ENCODE measurements around the gene GUCY1A1.

Gene GUCY1A1

DNA sequence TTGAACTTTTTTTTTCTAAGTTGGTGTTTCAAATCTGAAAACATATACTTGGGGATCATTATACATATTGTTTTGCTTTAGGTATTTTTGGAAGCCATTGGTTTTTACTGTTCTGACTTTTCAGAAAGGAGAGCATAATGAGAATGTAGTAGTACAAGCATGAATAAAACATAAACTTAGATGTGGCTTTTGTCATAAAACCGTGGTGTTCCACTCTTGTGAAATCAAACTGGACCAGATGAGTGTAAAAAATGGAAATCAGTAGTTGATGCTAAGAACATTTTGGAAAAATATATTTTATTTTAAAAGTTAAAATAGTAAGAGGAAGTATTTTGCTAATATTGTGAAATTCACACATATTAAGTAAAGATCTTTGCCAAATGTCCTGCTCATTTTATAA lies 29.6 kb downstream of the GUCY1A1 start:
- no peak overlapping the region for H3K4me3 ChIP-seq (ENCODE audit: low read depth, low read length)
- in situ Hi-C loops (cut with HindIII; ENCODE audit: low sequenced_read_pairs), result no loop called here
- TF ChIP-seq, protein P1, sequence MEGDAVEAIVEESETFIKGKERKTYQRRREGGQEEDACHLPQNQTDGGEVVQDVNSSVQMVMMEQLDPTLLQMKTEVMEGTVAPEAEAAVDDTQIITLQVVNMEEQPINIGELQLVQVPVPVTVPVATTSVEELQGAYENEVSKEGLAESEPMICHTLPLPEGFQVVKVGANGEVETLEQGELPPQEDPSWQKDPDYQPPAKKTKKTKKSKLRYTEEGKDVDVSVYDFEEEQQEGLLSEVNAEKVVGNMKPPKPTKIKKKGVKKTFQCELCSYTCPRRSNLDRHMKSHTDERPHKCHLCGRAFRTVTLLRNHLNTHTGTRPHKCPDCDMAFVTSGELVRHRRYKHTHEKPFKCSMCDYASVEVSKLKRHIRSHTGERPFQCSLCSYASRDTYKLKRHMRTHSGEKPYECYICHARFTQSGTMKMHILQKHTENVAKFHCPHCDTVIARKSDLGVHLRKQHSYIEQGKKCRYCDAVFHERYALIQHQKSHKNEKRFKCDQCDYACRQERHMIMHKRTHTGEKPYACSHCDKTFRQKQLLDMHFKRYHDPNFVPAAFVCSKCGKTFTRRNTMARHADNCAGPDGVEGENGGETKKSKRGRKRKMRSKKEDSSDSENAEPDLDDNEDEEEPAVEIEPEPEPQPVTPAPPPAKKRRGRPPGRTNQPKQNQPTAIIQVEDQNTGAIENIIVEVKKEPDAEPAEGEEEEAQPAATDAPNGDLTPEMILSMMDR (IDR thresholded peaks at IDR 0.05; ENCODE audit: low read depth, low read length, missing control alignments), result no peak
- DNase-seq (ENCODE audit: low read depth), result no peak

GRCh38 chr4:155696726-155697125 lies 30.1 kb downstream of the GUCY1A1 start:
- no peak overlapping the region for H3K4me3 ChIP-seq (ENCODE audit: low read depth, low read length)
- TF ChIP-seq, protein P1 (IDR thresholded peaks at IDR 0.05; ENCODE audit: low read depth, low read length, missing control alignments), result no peak
- DNase-seq (ENCODE audit: low read depth), result no peak
- in situ Hi-C loops (cut with HindIII; ENCODE audit: low sequenced_read_pairs), result no loop called here

- DNase-seq (ENCODE audit: low read depth), result no peak
- TF ChIP-seq, protein P1 (IDR thresholded peaks at IDR 0.05; ENCODE audit: low read depth, low read length, missing control alignments), result no peak
- in situ Hi-C loops (cut with HindIII; ENCODE audit: low sequenced_read_pairs), result no loop called here
- no peak overlapping the region for H3K4me3 ChIP-seq (ENCODE audit: low read depth, low read length)
Observed at GRCh38 chr4:155701827-155702226, 35.2 kb downstream of the GUCY1A1 start.

DNA sequence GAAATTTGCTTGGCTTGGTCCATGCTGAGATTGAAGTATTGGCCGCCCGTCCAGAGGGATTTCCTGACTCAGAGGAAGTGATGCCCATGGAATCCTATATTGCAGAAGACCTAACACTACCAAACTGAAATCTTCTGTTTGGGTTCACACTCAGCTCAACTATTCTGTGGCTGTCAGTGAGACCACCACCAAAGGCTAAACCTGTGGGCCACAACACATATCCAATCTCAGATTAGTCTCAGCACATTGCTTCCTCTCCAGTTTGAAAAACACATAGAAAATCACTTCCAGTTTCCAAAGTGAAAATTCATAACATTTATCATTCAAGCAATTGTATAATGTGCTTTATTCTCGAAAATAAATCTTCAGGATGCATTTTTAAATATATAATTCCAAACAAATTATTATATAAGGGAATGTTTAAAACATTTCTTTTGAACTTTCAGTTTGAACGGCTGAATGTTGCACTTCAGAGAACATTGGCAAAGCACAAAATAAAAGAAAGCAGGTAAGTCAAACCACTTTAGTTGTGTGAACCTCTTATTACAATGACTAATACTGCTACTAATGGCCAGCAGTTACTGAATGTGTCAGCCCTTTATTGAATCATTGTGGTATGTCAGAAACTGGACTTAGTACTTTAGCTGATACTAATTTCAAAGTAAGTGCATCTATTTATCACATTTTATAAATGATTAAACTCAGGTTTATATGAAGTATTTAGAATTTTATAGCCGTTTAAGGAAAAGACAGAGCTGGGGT lies 37.0 kb downstream of the GUCY1A1 start:
- TF ChIP-seq, protein P1 (IDR thresholded peaks at IDR 0.05; ENCODE audit: low read depth, low read length, missing control alignments), result no peak
- H3K4me3 ChIP-seq (ENCODE audit: low read depth, low read length), result no peak overlapping the region
- no peak for DNase-seq (ENCODE audit: low read depth)
- in situ Hi-C loops (cut with HindIII; ENCODE audit: low sequenced_read_pairs), result no loop called here

DNA sequence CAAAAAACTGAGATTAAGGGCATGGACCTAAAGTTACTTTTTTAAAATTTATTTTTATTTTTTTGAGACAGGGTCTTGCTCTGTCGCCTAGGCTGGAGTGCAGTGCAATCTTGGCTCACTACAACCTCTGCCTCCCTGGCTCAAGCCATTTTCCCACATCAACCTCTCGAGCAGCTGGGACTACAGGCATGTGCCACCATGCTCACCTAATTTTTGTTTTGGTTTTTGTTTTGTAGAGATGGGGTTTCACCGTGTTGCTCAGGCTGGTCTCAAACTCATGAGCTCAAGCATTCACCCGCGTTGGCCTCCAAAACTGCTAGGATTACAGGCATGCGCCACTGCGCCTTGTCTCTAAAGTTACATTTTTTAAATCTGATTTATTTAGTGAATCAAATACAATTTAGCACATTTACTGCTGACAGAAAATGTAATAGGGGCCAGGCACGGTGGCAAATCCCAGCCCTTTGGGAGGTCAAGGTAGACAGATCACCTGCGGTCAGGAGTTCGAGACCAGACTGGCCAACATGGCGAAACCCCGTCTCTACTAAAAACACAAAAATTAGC lies 38.3 kb downstream of the GUCY1A1 start:
- in situ Hi-C loops (cut with HindIII; ENCODE audit: low sequenced_read_pairs), result no loop called here
- H3K4me3 ChIP-seq (ENCODE audit: low read depth, low read length), result no peak overlapping the region
- TF ChIP-seq, protein P1 (IDR thresholded peaks at IDR 0.05; ENCODE audit: low read depth, low read length, missing control alignments), result no peak
- no peak for DNase-seq (ENCODE audit: low read depth)

DNA sequence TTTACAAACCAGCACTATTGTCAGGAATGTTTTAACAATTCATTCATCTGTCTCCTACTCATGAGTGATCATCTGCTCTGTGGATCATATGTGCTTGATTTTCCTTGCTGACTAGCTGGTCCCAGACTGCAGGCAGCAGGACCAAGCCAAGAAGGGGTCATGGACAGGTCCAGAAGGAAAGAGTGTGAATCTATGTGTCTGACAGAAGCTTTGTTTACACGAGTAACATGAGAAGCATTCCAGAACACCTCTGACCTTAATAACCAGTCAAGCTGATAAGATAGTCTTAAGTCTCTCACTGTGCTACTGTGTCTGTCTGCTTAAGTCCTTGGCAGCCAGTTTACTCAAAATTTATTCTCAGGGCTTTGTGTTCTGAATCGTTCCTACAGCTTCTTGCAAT lies 39.0 kb downstream of the GUCY1A1 start:
- H3K4me3 ChIP-seq (ENCODE audit: low read depth, low read length), result no peak overlapping the region
- TF ChIP-seq, protein P1 (IDR thresholded peaks at IDR 0.05; ENCODE audit: low read depth, low read length, missing control alignments), result no peak
- in situ Hi-C loops (cut with HindIII; ENCODE audit: low sequenced_read_pairs), result no loop called here
- peak; percentile 20 for DNase-seq (ENCODE audit: low read depth)

All from astrocyte of the cerebellum (primary cell).